ENCODE data around the gene PPFIBP1. TPM values are rescaled to one million over a fixed set of nuclear protein-coding genes. Genes with fewer than 3 reads are reported as not detected.

PPFIBP1 gene
- total RNA-seq, 1 donor = 20.2 TPM

GRCh38 chr12:27511723-27512045 is 12.3 kb upstream of the PPFIBP1 start:
- DNase-seq (ENCODE audit: low read depth in 2 of 3, low spot score in 2 of 3) = no peak

- DNase-seq (ENCODE audit: low read depth in 2 of 3, low spot score in 2 of 3) = no peak
Measured at GRCh38 chr12:27513155-27513824, 10.7 kb upstream of the PPFIBP1 start.

- no peak for DNase-seq (ENCODE audit: low read depth in 2 of 3, low spot score in 2 of 3)
Measured at GRCh38 chr12:27515671-27516070, 8.3 kb upstream of the PPFIBP1 start.

- no peak for DNase-seq (ENCODE audit: low read depth in 2 of 3, low spot score in 2 of 3)
Measured at GRCh38 chr12:27516625-27517024, 7.4 kb upstream of the PPFIBP1 start.

GRCh38 chr12:27517546-27517945 is 6.5 kb upstream of the PPFIBP1 start:
- DNase-seq (ENCODE audit: low read depth in 2 of 3, low spot score in 2 of 3) = no peak

- no peak for DNase-seq (ENCODE audit: low read depth in 2 of 3, low spot score in 2 of 3)
Measured at GRCh38 chr12:27517961-27518665, 5.9 kb upstream of the PPFIBP1 start.

- no peak for DNase-seq (ENCODE audit: low read depth in 2 of 3, low spot score in 2 of 3)
Measured at GRCh38 chr12:27521066-27521465, 2.9 kb upstream of the PPFIBP1 start.

GRCh38 chr12:27521981-27522380 is 2.0 kb upstream of the PPFIBP1 start:
- no peak for DNase-seq (ENCODE audit: low read depth in 2 of 3, low spot score in 2 of 3)

- peak in 1 of 3 donors; percentile 26 for DNase-seq (ENCODE audit: low read depth in 2 of 3, low spot score in 2 of 3)
Measured at GRCh38 chr12:27523305-27523641, 733 bp upstream of the PPFIBP1 start.

GRCh38 chr12:27524494-27524835 is 459 bp downstream of the PPFIBP1 start:
- DNase-seq (ENCODE audit: low read depth in 2 of 3, low spot score in 2 of 3) = no peak

GRCh38 chr12:27524839-27525753 is 1.1 kb downstream of the PPFIBP1 start:
- peak in 1 of 3 donors; percentile 30 for DNase-seq (ENCODE audit: low read depth in 2 of 3, low spot score in 2 of 3)

GRCh38 chr12:27527512-27527911 is 3.5 kb downstream of the PPFIBP1 start:
- DNase-seq (ENCODE audit: low read depth in 2 of 3, low spot score in 2 of 3) = no peak

- no peak for DNase-seq (ENCODE audit: low read depth in 2 of 3, low spot score in 2 of 3)
Measured at GRCh38 chr12:27528788-27529187, 4.8 kb downstream of the PPFIBP1 start.

- no peak for DNase-seq (ENCODE audit: low read depth in 2 of 3, low spot score in 2 of 3)
Measured at GRCh38 chr12:27530157-27530922, 6.3 kb downstream of the PPFIBP1 start.

- no peak for DNase-seq (ENCODE audit: low read depth in 2 of 3, low spot score in 2 of 3)
Measured at GRCh38 chr12:27531896-27532295, 7.9 kb downstream of the PPFIBP1 start.

GRCh38 chr12:27534060-27534764 is 10.2 kb downstream of the PPFIBP1 start:
- no peak for DNase-seq (ENCODE audit: low read depth in 2 of 3, low spot score in 2 of 3)

- DNase-seq (ENCODE audit: low read depth in 2 of 3, low spot score in 2 of 3) = no peak
Measured at GRCh38 chr12:27534765-27535161, 10.8 kb downstream of the PPFIBP1 start.

- no peak for DNase-seq (ENCODE audit: low read depth in 2 of 3, low spot score in 2 of 3)
Measured at GRCh38 chr12:27535318-27535717, 11.3 kb downstream of the PPFIBP1 start.

- DNase-seq (ENCODE audit: low read depth in 2 of 3, low spot score in 2 of 3) = no peak
Measured at GRCh38 chr12:27537855-27538675, 14.1 kb downstream of the PPFIBP1 start.

Data from hematopoietic multipotent progenitor cell (in vitro differentiated cells).